HG02588 (cell line): ENCODE data around the gene SNCAIP.
"Not testable (repeated sequence)": the region's sequence is repeated elsewhere in the genome, so short reads cannot be mapped to it uniquely, and the experiment has no call there.

Experiments
- ATAC-seq: cut with Tn5 transposase; IDR thresholded peaks from one replicate; pipeline ENCODE4 v1.9.1; 2021; ENCODE audit warnings: mild to moderate bottlenecking, moderate library complexity; ENCODE audit not compliant: unreplicated experiment

Gene SNCAIP

GRCh38 chr5:122356855-122357254 lies 44.8 kb downstream of the SNCAIP start:
- no peak for ATAC-seq

GRCh38 chr5:122358372-122358979 lies 46.4 kb downstream of the SNCAIP start:
- no peak for ATAC-seq

- ATAC-seq = no peak
Measured at GRCh38 chr5:122362361-122362760, 50.3 kb downstream of the SNCAIP start.

- ATAC-seq = no peak
Measured at GRCh38 chr5:122363623-122364022, 51.6 kb downstream of the SNCAIP start.

GRCh38 chr5:122366501-122366900 lies 54.5 kb downstream of the SNCAIP start:
- no peak for ATAC-seq

- ATAC-seq = no peak
Measured at GRCh38 chr5:122367456-122367855, 55.4 kb downstream of the SNCAIP start.

GRCh38 chr5:122368510-122369251 lies 56.6 kb downstream of the SNCAIP start:
- ATAC-seq = no peak

GRCh38 chr5:122369253-122369815 lies 57.3 kb downstream of the SNCAIP start:
- ATAC-seq = no peak

GRCh38 chr5:122371511-122372151 lies 59.6 kb downstream of the SNCAIP start:
- ATAC-seq = no peak

- ATAC-seq = no peak
Measured at GRCh38 chr5:122374110-122374509, 62.1 kb downstream of the SNCAIP start.

- no peak for ATAC-seq
Measured at GRCh38 chr5:122375801-122376200, 63.8 kb downstream of the SNCAIP start.

GRCh38 chr5:122376250-122376649 lies 64.2 kb downstream of the SNCAIP start:
- ATAC-seq = no peak

GRCh38 chr5:122377026-122377425 lies 65.0 kb downstream of the SNCAIP start:
- ATAC-seq = no peak

GRCh38 chr5:122382938-122383337 lies 70.9 kb downstream of the SNCAIP start:
- ATAC-seq = not testable (repeated sequence)

- ATAC-seq = no peak
Measured at GRCh38 chr5:122384739-122385235, 72.8 kb downstream of the SNCAIP start.

- no peak for ATAC-seq
Measured at GRCh38 chr5:122385286-122385685, 73.2 kb downstream of the SNCAIP start.

- no peak for ATAC-seq
Measured at GRCh38 chr5:122385808-122386207, 73.8 kb downstream of the SNCAIP start.

GRCh38 chr5:122390154-122390553 lies 78.1 kb downstream of the SNCAIP start:
- ATAC-seq = no peak

GRCh38 chr5:122390694-122391093 lies 78.7 kb downstream of the SNCAIP start:
- no peak for ATAC-seq

GRCh38 chr5:122391621-122392020 lies 79.6 kb downstream of the SNCAIP start:
- no peak for ATAC-seq

- ATAC-seq = no peak
Measured at GRCh38 chr5:122392224-122392623, 80.2 kb downstream of the SNCAIP start.

GRCh38 chr5:122392824-122393223 lies 80.8 kb downstream of the SNCAIP start:
- ATAC-seq = no peak
